NCI-H187 treated with DMSO at 0.1 percent for 48 hours (cell line): ENCODE measurements around the gene RPAIN.
"Not testable (repeated sequence)": the region's sequence is repeated elsewhere in the genome, so short reads cannot be mapped to it uniquely, and the experiment has no call there.

Source experiments
- DNase-seq: peaks from one replicate; lab custom pipeline; 2025; lab: John Stamatoyannopoulos, UW

Gene RPAIN

GRCh38 chr17:5430413-5430999 lies 10.5 kb downstream of the RPAIN start:
- no peak for DNase-seq

GRCh38 chr17:5431234-5431633 lies 11.3 kb downstream of the RPAIN start:
- not testable (repeated sequence) for DNase-seq

GRCh38 chr17:5431949-5432556 lies 12.1 kb downstream of the RPAIN start:
- no peak for DNase-seq

- DNase-seq, result no peak
Observed at GRCh38 chr17:5434984-5435383, 15.0 kb downstream of the RPAIN start.

- not testable (repeated sequence) for DNase-seq
Observed at GRCh38 chr17:5435781-5436315, 15.9 kb downstream of the RPAIN start.

GRCh38 chr17:5437721-5438317 lies 17.8 kb downstream of the RPAIN start:
- no peak for DNase-seq

- no peak for DNase-seq
Observed at GRCh38 chr17:5438716-5439445, 18.9 kb downstream of the RPAIN start, which contains the start of gene C1QBP. Gene C1QBP (minus strand): TSS chr17:5439155. CDS start chr17:5439073, 82 bp downstream.

- no peak for DNase-seq
Observed at GRCh38 chr17:5439446-5439764, 19.4 kb downstream of the RPAIN start.

GRCh38 chr17:5443728-5444127 lies 23.7 kb downstream of the RPAIN start:
- DNase-seq, result no peak

- no peak for DNase-seq
Observed at GRCh38 chr17:5444209-5444608, 24.2 kb downstream of the RPAIN start.

- DNase-seq, result no peak
Observed at GRCh38 chr17:5446786-5447185, 26.8 kb downstream of the RPAIN start.

- DNase-seq, result no peak
Observed at GRCh38 chr17:5464717-5465507, 44.9 kb downstream of the RPAIN start.

GRCh38 chr17:5466295-5466694 lies 46.3 kb downstream of the RPAIN start:
- DNase-seq, result no peak

GRCh38 chr17:5467416-5467815 lies 47.4 kb downstream of the RPAIN start:
- no peak for DNase-seq

GRCh38 chr17:5468075-5468473 lies 48.1 kb downstream of the RPAIN start:
- no peak for DNase-seq

GRCh38 chr17:5472511-5472910 lies 52.5 kb downstream of the RPAIN start:
- no peak for DNase-seq

- DNase-seq, result no peak
Observed at GRCh38 chr17:5473906-5474305, 53.9 kb downstream of the RPAIN start.

- DNase-seq, result no peak
Observed at GRCh38 chr17:5478992-5479391, 59.0 kb downstream of the RPAIN start.

GRCh38 chr17:5480962-5481361 lies 61.0 kb downstream of the RPAIN start:
- DNase-seq, result no peak

GRCh38 chr17:5481451-5481850 lies 61.5 kb downstream of the RPAIN start:
- DNase-seq, result no peak
